8988T (cell line): ENCODE measurements around the gene MEIKIN.
"Not testable (repeated sequence)": the region's sequence is repeated elsewhere in the genome, so short reads cannot be mapped to it uniquely, and the experiment has no call there.

Experiments
- DNase-seq: peaks from one replicate; pipeline ENCODE4 v3.0.0; 2011

The MEIKIN gene

GRCh38 chr5:131902266-131902665, 43.2 kb downstream of the MEIKIN start:
- not testable (repeated sequence) for DNase-seq

- DNase-seq: no peak
Measured at GRCh38 chr5:131899686-131900085, 45.8 kb downstream of the MEIKIN start.

- no peak for DNase-seq
Measured at GRCh38 chr5:131883984-131884383, 61.5 kb downstream of the MEIKIN start.

GRCh38 chr5:131879705-131880104, 65.8 kb downstream of the MEIKIN start:
- DNase-seq: no peak

GRCh38 chr5:131877873-131878272, 67.6 kb downstream of the MEIKIN start:
- DNase-seq: no peak

GRCh38 chr5:131871251-131871650, 74.2 kb downstream of the MEIKIN start:
- not testable (repeated sequence) for DNase-seq

GRCh38 chr5:131867524-131867923, 77.9 kb downstream of the MEIKIN start:
- DNase-seq: no peak

- DNase-seq: no peak
Measured at GRCh38 chr5:131863700-131864099, 81.8 kb downstream of the MEIKIN start.

- DNase-seq: no peak
Measured at GRCh38 chr5:131857388-131857787, 88.1 kb downstream of the MEIKIN start.

GRCh38 chr5:131855452-131855851, 90.0 kb downstream of the MEIKIN start:
- DNase-seq: no peak

GRCh38 chr5:131854134-131854533, 91.3 kb downstream of the MEIKIN start:
- DNase-seq: no peak

- DNase-seq: no peak
Measured at GRCh38 chr5:131848662-131849061, 96.8 kb downstream of the MEIKIN start.

GRCh38 chr5:131846536-131846935, 98.9 kb downstream of the MEIKIN start:
- no peak for DNase-seq

GRCh38 chr5:131845828-131846227, 99.6 kb downstream of the MEIKIN start:
- no peak for DNase-seq

- not testable (repeated sequence) for DNase-seq
Measured at GRCh38 chr5:131842971-131843370, 102.5 kb downstream of the MEIKIN start.

GRCh38 chr5:131832702-131833101, 112.8 kb downstream of the MEIKIN start:
- DNase-seq: not testable (repeated sequence)

- DNase-seq: no peak
Measured at GRCh38 chr5:131825404-131826013, 120.0 kb downstream of the MEIKIN start.

- no peak for DNase-seq
Measured at GRCh38 chr5:131824631-131825030, 120.8 kb downstream of the MEIKIN start.

GRCh38 chr5:131821221-131821620, 124.2 kb downstream of the MEIKIN start:
- DNase-seq: no peak

- no peak for DNase-seq
Measured at GRCh38 chr5:131818001-131818724, 127.3 kb downstream of the MEIKIN start.

- peak; percentile 25 for DNase-seq
Measured at GRCh38 chr5:131814990-131815389, 130.5 kb downstream of the MEIKIN start.

- no peak for DNase-seq
Measured at GRCh38 chr5:131812371-131813160, 132.9 kb downstream of the MEIKIN start.

- no peak for DNase-seq
Measured at GRCh38 chr5:131810510-131811249, 134.8 kb downstream of the MEIKIN start.
